Panc1 (cell line): ENCODE measurements around the gene AQP12B. TPM values are rescaled to one million over a fixed set of nuclear protein-coding genes. Genes with fewer than 3 reads are reported as not detected.

Source experiments
- ATAC-seq: fragments of 200-7000 bp; cut with Tn5 transposase; 2 replicates; pipeline ENCODE4 v1.9.1; 2020; ENCODE audit warnings: mild to moderate bottlenecking, moderate library complexity
- BruUV-seq: library from RNA; stranded (reverse); fragments of 400-500 nt; replicated peaks from 2 replicates; lab custom pipeline; 2021; lab: Mats Ljungman, UMichigan
- CTCF ChIA-PET: fragments of 300-600 bp; sonication (Branson Sonifier 250); formaldehyde crosslinking; loops from one replicate; lab custom pipeline; 2022; ENCODE audit warnings: antibody characterized with exemption; lab: Charles Lee
- POLR2A ChIA-PET: fragments of 300-600 bp; sonication (Branson Sonifier 250); formaldehyde crosslinking; loops from one replicate; lab custom pipeline; 2022; ENCODE audit warnings: antibody characterized with exemption; lab: Charles Lee
- DNase-seq: peaks from one replicate; pipeline ENCODE4 v3.0.0-alpha.2; 2010; ENCODE audit warnings: low read depth, low spot score
- H3K27ac ChIP-seq: 2 replicates; pipeline ENCODE4 v1.5.1; 2011; ENCODE audit warnings: mild to moderate bottlenecking, low read length, inconsistent platforms
- H3K27me3 ChIP-seq: fragments of 200-500 bp; sonication (Bioruptor generic); 2 replicates; pipeline ENCODE4 v1.6.0; 2014; ENCODE audit warnings: low read length, inconsistent platforms; ENCODE audit not compliant: control insufficient read depth, insufficient read depth
- H3K36me3 ChIP-seq: fragments of 200-500 bp; sonication (Bioruptor generic); 2 replicates; pipeline ENCODE4 v1.5.1; 2014; ENCODE audit warnings: inconsistent platforms, mild to moderate bottlenecking, low read length, moderate library complexity; ENCODE audit not compliant: control insufficient read depth, insufficient read depth
- H3K4me1 ChIP-seq: 2 replicates; pipeline ENCODE4 v1.5.1; 2011; ENCODE audit warnings: inconsistent platforms, mild to moderate bottlenecking, low read length, moderate library complexity; ENCODE audit not compliant: control insufficient read depth, insufficient read depth
- H3K4me3 ChIP-seq, 2 experiments: 2 replicates each; pipeline ENCODE4 v1.5.1; 2011 to 2012; ENCODE audit warnings: low read depth in 2 of 2, low read length in 2 of 2, mild to moderate bottlenecking in 2 of 2, inconsistent platforms in 1 of 2, moderate library complexity in 1 of 2
- H3K9me3 ChIP-seq: fragments of 200-500 bp; sonication (Bioruptor generic); 2 replicates; pipeline ENCODE4 v1.5.1; 2014; ENCODE audit warnings: low read depth, mild to moderate bottlenecking, inconsistent platforms, low read length, moderate library complexity; ENCODE audit not compliant: control insufficient read depth, insufficient read depth
- CTCF ChIP-seq: fragments of 450-650 bp; IDR thresholded peaks from 2 replicates; pipeline ENCODE4 v1.5.1; 2017; ENCODE audit warnings: mild to moderate bottlenecking
- POLR2AphosphoS5 ChIP-seq: IDR thresholded peaks from 2 replicates; pipeline ENCODE4 v1.6.1; 2012; ENCODE audit warnings: mild to moderate bottlenecking, low read depth, low read length, moderate library complexity
- REST ChIP-seq, 2 experiments: IDR thresholded peaks; 2 replicates each; pipeline ENCODE4 v1.6.1; 2011 to 2012; ENCODE audit warnings: low read depth in 2 of 2, control low read depth in 1 of 2, low read length in 1 of 2, mild to moderate bottlenecking in 1 of 2, moderate library complexity in 1 of 2; ENCODE audit not compliant: insufficient read depth in 1 of 2
- SIN3A ChIP-seq: IDR thresholded peaks from 2 replicates; pipeline ENCODE4 v1.6.1; 2012; ENCODE audit warnings: low read depth, mild to moderate bottlenecking, low read length, moderate library complexity, borderline replicate concordance; ENCODE audit not compliant: insufficient read depth
- TCF7L2 ChIP-seq: IDR thresholded peaks from 2 replicates; pipeline ENCODE4 v1.6.1; 2011; ENCODE audit warnings: mild to moderate bottlenecking, low read depth, low read length, inconsistent platforms
- in situ Hi-C: cut with HindIII; loops from 2 replicates; pipeline ENCODE4 v1.10.0; 2016; ENCODE audit warnings: low sequenced_read_pairs, low pct_unique_long_range_greater_than_20kb
- intact Hi-C: fragments of 100-400 bp; cut with micrococcal nuclease; formaldehyde crosslinking; loops from one replicate; pipeline ENCODE4 v1.10.0; 2022; ENCODE audit not compliant: unreplicated experiment
- total RNA-seq: library from RNA; stranded (reverse); gene quantifications from one replicate; pipeline ENCODE4 v1.2.1, GENCODE V29; 2021; ENCODE audit not compliant: unreplicated experiment

The AQP12B gene
- total RNA-seq, 1 experiment from 2014 or later, result not detected

GRCh38 chr2:240704651-240705050 is 22.0 kb upstream of the AQP12B start:
- in situ Hi-C loops, result no loop called here
- Histone ChIP-seq H3K36me3 (no peaks in the 10 kb centered on the region), H3K4me3 (no peak overlapping the region), H3K4me1 (no peaks in the 10 kb centered on the region), H3K9me3 (no peaks in the 10 kb centered on the region), H3K27me3 (no peaks in the 10 kb centered on the region), H3K27ac (no peak overlapping the region)
- no peak for ATAC-seq
- DNase-seq, result no peak
- CTCF ChIA-PET, result no interaction called here
- BruUV-seq, result no TSS peak
- TF ChIP-seq REST (IDR thresholded peaks at IDR 0.05; ENCODE audit: insufficient read depth in 1 of 2, low read depth in 2 of 2, low read length in 1 of 2) (no peak), TCF7L2 (no peak), CTCF (no peak), POLR2AphosphoS5 (no peak), SIN3A (no peak)
- POLR2A ChIA-PET, result no interaction called here
- intact Hi-C loops, result no loop called here

GRCh38 chr2:240703417-240704341 is 21.0 kb upstream of the AQP12B start:
- Histone ChIP-seq H3K27me3 (no peaks in the 10 kb centered on the region), H3K36me3 (no peaks in the 10 kb centered on the region), H3K9me3 (no peaks in the 10 kb centered on the region), H3K27ac (no peak overlapping the region), H3K4me3 (no peak overlapping the region), H3K4me1 (no peaks in the 10 kb centered on the region)
- BruUV-seq, result no TSS peak
- CTCF ChIA-PET, result no interaction called here
- TF ChIP-seq REST (IDR thresholded peaks at IDR 0.05; ENCODE audit: insufficient read depth in 1 of 2, low read depth in 2 of 2, low read length in 1 of 2), result no peak
- no peak for TF ChIP-seq POLR2AphosphoS5
- TF ChIP-seq SIN3A, result no peak
- no peak for TF ChIP-seq TCF7L2
- TF ChIP-seq CTCF, result no peak
- in situ Hi-C loops (no loop called here), intact Hi-C loops (no loop called here)
- ATAC-seq (0 out of 2 replicates have a peak, but pooled peaks have one; percentile 13), DNase-seq (no peak)
- POLR2A ChIA-PET, result no interaction called here
